B cell (primary cell): ENCODE measurements around the gene RTL1. TPM values are rescaled to one million over a fixed set of nuclear protein-coding genes. Genes with fewer than 3 reads are reported as not detected.

ENCODE experiments used
- ATAC-seq: fragments of 200-7000 bp; cut with Tn5 transposase; one replicate; pipeline ENCODE4 v1.10.0; 2021; ENCODE audit warnings: low read depth, mild to moderate bottlenecking, moderate number of reproducible peaks, moderate library complexity
- CTCF ChIA-PET: fragments of 350-600 bp; sonication (Branson Sonifier 250); formaldehyde crosslinking; loops from one replicate; lab custom pipeline; 2021; ENCODE audit warnings: antibody characterized with exemption, inconsistent platforms; lab: Charles Lee
- POLR2A ChIA-PET: fragments of 350-600 bp; sonication (Branson Sonifier 250); formaldehyde crosslinking; loops from one replicate; lab custom pipeline; 2021; ENCODE audit warnings: antibody characterized with exemption; lab: Charles Lee
- DNase-seq: peaks from one replicate; pipeline ENCODE4 v3.0.0; 2013
- H2AFZ ChIP-seq: 2 replicates; pipeline ENCODE4 v1.6.1; 2012; ENCODE audit warnings: mild to moderate bottlenecking, low read depth, low read length; ENCODE audit not compliant: insufficient read depth, poor library complexity, severe bottlenecking
- H3K27ac ChIP-seq, 2 donors: 1 replicate in 1 of 2; 2 replicates in 1 of 2; pipeline ENCODE4 v1.5.1; 2012 to 2013; ENCODE audit warnings: low read length in 2 of 2, mild to moderate bottlenecking in 2 of 2, moderate library complexity in 1 of 2
- H3K27me3 ChIP-seq, 4 experiments: fragments of 200-600 bp in 1 of 4; sonication (generic) in 1 of 4; replicated peaks in 1 of 4; 1 replicate in 2 of 4; 2 replicates in 2 of 4; pipeline versions ENCODE4 v1.6.1 to v1.7.0; 2013 to 2016; ENCODE audit warnings: low read length in 3 of 4, mild to moderate bottlenecking in 2 of 4, mixed read lengths in 1 of 4, moderate library complexity in 1 of 4; ENCODE audit not compliant: insufficient read depth in 4 of 4, control insufficient read depth in 3 of 4; ENCODE audit errors: control extremely low read depth in 1 of 4
- H3K36me3 ChIP-seq, 2 experiments: replicated peaks in 1 of 2; 1 replicate in 1 of 2; 2 replicates in 1 of 2; pipeline versions ENCODE4 v1.6.1 to v1.7.1; 2013; ENCODE audit warnings: low read length in 1 of 2; ENCODE audit not compliant: insufficient read depth in 2 of 2, control insufficient read depth in 1 of 2; ENCODE audit errors: control extremely low read depth in 1 of 2, extremely low read depth in 1 of 2
- H3K4me1 ChIP-seq, 2 donors: fragments of 200-600 bp in 1 of 2; sonication (generic) in 1 of 2; 1 replicate in 1 of 2; 2 replicates in 1 of 2; pipeline versions ENCODE4 v1.5.1 to v1.6.1; 2013 to 2017; ENCODE audit warnings: low read length in 2 of 2; ENCODE audit not compliant: control insufficient read depth in 2 of 2, insufficient read depth in 2 of 2
- H3K4me2 ChIP-seq: replicated peaks from 2 replicates; pipeline ENCODE3; 2012; ENCODE audit warnings: mild to moderate bottlenecking, low read depth, low read length; ENCODE audit not compliant: poor library complexity, severe bottlenecking
- H3K4me3 ChIP-seq, 5 experiments: fragments of 200-600 bp in 1 of 5; sonication (generic) in 1 of 5; 1 replicate in 3 of 5; 2 replicates in 2 of 5; pipeline versions ENCODE4 v1.5.1 to v1.7.0; 2011 to 2016; ENCODE audit warnings: low read length in 4 of 5, mild to moderate bottlenecking in 4 of 5, low read depth in 2 of 5, control low read depth in 1 of 5, moderate library complexity in 1 of 5; ENCODE audit not compliant: insufficient read depth in 1 of 5; ENCODE audit errors: control extremely low read depth in 1 of 5, extremely low read depth in 1 of 5
- H3K79me2 ChIP-seq: fragments of 200-600 bp; sonication (generic); one replicate; pipeline ENCODE4 v1.6.0; 2016; ENCODE audit warnings: low read length; ENCODE audit not compliant: control insufficient read depth, insufficient read depth
- H3K9ac ChIP-seq: fragments of 200-600 bp; sonication (generic); 2 replicates; pipeline ENCODE4 v1.6.1; 2017; ENCODE audit warnings: mild to moderate bottlenecking, low read length, moderate library complexity
- H3K9me3 ChIP-seq, 3 donors: one replicate each; pipeline versions ENCODE4 v1.6.1 to v1.7.1; 2013; ENCODE audit warnings: low read length in 2 of 3; ENCODE audit not compliant: control insufficient read depth in 2 of 3, insufficient read depth in 1 of 3; ENCODE audit errors: control extremely low read depth in 1 of 3
- H4K20me1 ChIP-seq: 2 replicates; pipeline ENCODE4 v1.6.0; 2012; ENCODE audit warnings: mild to moderate bottlenecking, low read length; ENCODE audit not compliant: insufficient read depth, control insufficient read depth, poor library complexity, severe bottlenecking
- H3K27ac Mint-ChIP-seq: one replicate; pipeline ENCODE4 v1.8.0; 2021; ENCODE audit warnings: mixed read lengths
- H3K27me3 Mint-ChIP-seq: one replicate; pipeline ENCODE4 v1.8.0; 2021; ENCODE audit warnings: mixed read lengths
- H3K4me1 Mint-ChIP-seq: one replicate; pipeline ENCODE4 v1.8.0; 2021; ENCODE audit warnings: mixed read lengths
- H3K4me3 Mint-ChIP-seq: one replicate; pipeline ENCODE4 v1.8.0; 2021; ENCODE audit warnings: mixed read lengths
- H3K9me3 Mint-ChIP-seq: one replicate; pipeline ENCODE4 v1.8.0; 2022; ENCODE audit warnings: mixed read lengths; ENCODE audit not compliant: insufficient read depth
- EZH2 ChIP-seq: IDR thresholded peaks from 2 replicates; pipeline ENCODE4 v1.6.1; 2012; ENCODE audit warnings: borderline replicate concordance, low read depth, mild to moderate bottlenecking, moderate library complexity, low read length; ENCODE audit not compliant: insufficient read depth, poor library complexity, severe bottlenecking
- WGBS: methylation state at CpG from one replicate; pipeline ENCODE4 v1.1.5; 2013; ENCODE audit warnings: missing lambda C conversion rate; ENCODE audit not compliant: insufficient coverage; 5-methylcytosine and 5-hydroxymethylcytosine counted together
- intact Hi-C: fragments of 100-400 bp; cut with micrococcal nuclease; formaldehyde crosslinking; loops from one replicate; pipeline ENCODE4 v1.10.0; 2022
- polyA plus RNA-seq: library from polyadenylated mRNA; depleted of rRNA; stranded (reverse); fragments of >200 nt; gene quantifications from 2 replicates; pipeline ENCODE4 v1.2.3, GENCODE V29; 2012
- total RNA-seq, 2 donors: library from RNA; stranded (reverse); fragments of 120-200 nt in 1 of 2; gene quantifications; 1 replicate in 1 of 2; 2 replicates in 1 of 2; pipeline versions ENCODE4 v1.2.3 to v1.2.4, GENCODE V29; 2013 to 2022
- TF ChIP-seq, protein P1 (sequence below): fragments of 200-600 bp; IDR thresholded peaks from one replicate; pipeline ENCODE4 v1.8.0; 2022; ENCODE audit warnings: antibody characterized with exemption, mild to moderate bottlenecking

RTL1 gene
- total and polyA plus RNA-seq, 2 donors (not counting 1 experiment from before 2014, with no cell fraction given) = not detected

- H3K4me1 ChIP-seq = no peaks in the 10 kb centered on the region
- Mint-ChIP-seq H3K27me3 (no peaks in the 10 kb centered on the region), H3K9me3 (peaks cover 3% of the 10 kb centered on the region), H3K4me3 (no peak overlapping the region), H3K27ac (no peak overlapping the region), H3K4me1 (no peaks in the 10 kb centered on the region)
- ATAC-seq (no peak), DNase-seq (no peak)
- H3K27ac ChIP-seq = no peak overlapping the region
- H3K9me3 ChIP-seq = peaks cover 0 to 24% (median 0%) of the 10 kb centered on the region in 3 donors
- no peak overlapping the region for H3K4me2 ChIP-seq
- TF ChIP-seq EZH2 = no peak
- TF ChIP-seq, protein P1, sequence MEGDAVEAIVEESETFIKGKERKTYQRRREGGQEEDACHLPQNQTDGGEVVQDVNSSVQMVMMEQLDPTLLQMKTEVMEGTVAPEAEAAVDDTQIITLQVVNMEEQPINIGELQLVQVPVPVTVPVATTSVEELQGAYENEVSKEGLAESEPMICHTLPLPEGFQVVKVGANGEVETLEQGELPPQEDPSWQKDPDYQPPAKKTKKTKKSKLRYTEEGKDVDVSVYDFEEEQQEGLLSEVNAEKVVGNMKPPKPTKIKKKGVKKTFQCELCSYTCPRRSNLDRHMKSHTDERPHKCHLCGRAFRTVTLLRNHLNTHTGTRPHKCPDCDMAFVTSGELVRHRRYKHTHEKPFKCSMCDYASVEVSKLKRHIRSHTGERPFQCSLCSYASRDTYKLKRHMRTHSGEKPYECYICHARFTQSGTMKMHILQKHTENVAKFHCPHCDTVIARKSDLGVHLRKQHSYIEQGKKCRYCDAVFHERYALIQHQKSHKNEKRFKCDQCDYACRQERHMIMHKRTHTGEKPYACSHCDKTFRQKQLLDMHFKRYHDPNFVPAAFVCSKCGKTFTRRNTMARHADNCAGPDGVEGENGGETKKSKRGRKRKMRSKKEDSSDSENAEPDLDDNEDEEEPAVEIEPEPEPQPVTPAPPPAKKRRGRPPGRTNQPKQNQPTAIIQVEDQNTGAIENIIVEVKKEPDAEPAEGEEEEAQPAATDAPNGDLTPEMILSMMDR = no peak
- H4K20me1 ChIP-seq = no peaks in the 10 kb centered on the region
- no peak overlapping the region for H3K9ac ChIP-seq
- CTCF ChIA-PET = no interaction called here
- intact Hi-C loops = no loop called here
- H3K4me3 ChIP-seq = no peak overlapping the region
- no peaks in the 10 kb centered on the region for H3K27me3 ChIP-seq
- POLR2A ChIA-PET = no interaction called here
- no peaks in the 10 kb centered on the region for H3K36me3 ChIP-seq
- 98% methylated on average over 4 of the region's 6 CpGs for WGBS
- H3K79me2 ChIP-seq = no peaks in the 10 kb centered on the region
- H2AFZ ChIP-seq = no peak overlapping the region
Observed at GRCh38 chr14:100875126-100875525, 28.4 kb downstream of the RTL1 start.

DNA sequence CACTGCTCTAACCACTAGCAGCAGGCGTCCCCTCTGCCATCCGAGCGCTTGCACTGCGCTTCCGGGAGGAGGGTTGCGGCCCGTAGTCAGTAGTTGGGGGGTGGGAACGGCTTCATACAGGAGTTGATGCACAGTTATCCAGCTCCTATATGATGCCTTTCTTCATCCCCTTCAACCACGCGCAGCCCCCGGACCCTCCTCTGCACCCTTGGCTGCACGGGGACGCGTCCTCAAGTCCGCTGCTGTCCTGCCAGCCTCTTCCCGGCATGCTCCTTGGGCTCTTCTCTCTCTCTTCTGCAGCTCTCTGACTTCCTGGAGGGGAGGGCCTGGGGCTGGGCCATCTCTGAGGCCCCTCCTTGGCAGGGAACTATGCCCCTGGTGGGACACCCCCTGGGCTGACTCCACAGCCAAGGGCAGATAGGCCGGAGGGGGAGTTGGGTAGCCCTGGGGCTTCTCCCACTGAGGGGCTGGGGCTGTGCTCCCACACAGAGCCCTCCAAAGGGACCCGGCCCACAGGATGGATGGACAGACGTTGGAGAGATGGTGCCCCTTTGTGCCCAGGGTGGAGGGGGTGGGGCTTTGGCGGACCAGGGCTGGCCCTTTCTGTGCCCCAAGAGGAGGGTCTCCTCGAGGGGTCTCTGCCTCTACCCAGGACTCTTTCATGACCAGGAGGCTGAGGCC, 29.0 kb downstream of the RTL1 start:
- H3K9me3 Mint-ChIP-seq = peaks cover 3% of the 10 kb centered on the region
- 95% methylated on average over 16 of the region's 21 CpGs for WGBS
- ATAC-seq = no peak

More for the DNA sequence above, 29.0 kb downstream of the RTL1 start:
- intact Hi-C loops = no loop called here
- Histone ChIP-seq H3K79me2 (no peaks in the 10 kb centered on the region), H4K20me1 (no peaks in the 10 kb centered on the region), H3K9me3 (peaks cover 0 to 24% (median 0%) of the 10 kb centered on the region in 3 donors), H3K4me2 (no peak overlapping the region), H3K27ac (no peak overlapping the region), H3K27me3 (no peaks in the 10 kb centered on the region), H3K9ac (no peak overlapping the region), H2AFZ (no peak overlapping the region), H3K4me3 (no peak overlapping the region), H3K36me3 (no peaks in the 10 kb centered on the region), H3K4me1 (no peaks in the 10 kb centered on the region)
- Mint-ChIP-seq H3K27ac (no peak overlapping the region), H3K4me1 (no peaks in the 10 kb centered on the region), H3K27me3 (no peaks in the 10 kb centered on the region), H3K4me3 (no peak overlapping the region)
- no peak for TF ChIP-seq EZH2
- TF ChIP-seq, protein P1 = no peak
- ChIA-PET POLR2A (no interaction called here), CTCF (no interaction called here)
- no peak for DNase-seq
